Raji (cell line): ENCODE measurements around the gene RASGRF1.

ENCODE experiments used
- POLR2A ChIP-seq: IDR thresholded peaks from 2 replicates; pipeline ENCODE4 v1.6.1; 2011; ENCODE audit warnings: low read depth, low read length, control low read depth; ENCODE audit not compliant: insufficient read depth

RASGRF1 gene

GRCh38 chr15:78979456-78980320, 110.9 kb downstream of the RASGRF1 start:
- no peak for TF ChIP-seq POLR2A

GRCh38 chr15:78978601-78979179, 111.9 kb downstream of the RASGRF1 start:
- no peak for TF ChIP-seq POLR2A

- no peak for TF ChIP-seq POLR2A
Measured at GRCh38 chr15:78977591-78978347, 112.8 kb downstream of the RASGRF1 start.

GRCh38 chr15:78977091-78977571, 113.4 kb downstream of the RASGRF1 start:
- no peak for TF ChIP-seq POLR2A

- TF ChIP-seq POLR2A, result no peak
Measured at GRCh38 chr15:78976691-78977090, 113.9 kb downstream of the RASGRF1 start.

- no peak for TF ChIP-seq POLR2A
Measured at GRCh38 chr15:78974272-78974918, 116.2 kb downstream of the RASGRF1 start.

GRCh38 chr15:78969687-78970349, 120.8 kb downstream of the RASGRF1 start:
- TF ChIP-seq POLR2A, result no peak

GRCh38 chr15:78968539-78969271, 121.9 kb downstream of the RASGRF1 start:
- TF ChIP-seq POLR2A, result no peak

GRCh38 chr15:78968114-78968513, 122.5 kb downstream of the RASGRF1 start:
- no peak for TF ChIP-seq POLR2A

GRCh38 chr15:78960308-78960707, 130.3 kb downstream of the RASGRF1 start:
- no peak for TF ChIP-seq POLR2A

- TF ChIP-seq POLR2A, result no peak
Measured at GRCh38 chr15:78959360-78959759, 131.2 kb downstream of the RASGRF1 start.

- TF ChIP-seq POLR2A, result no peak
Measured at GRCh38 chr15:78957416-78958093, 133.0 kb downstream of the RASGRF1 start.

GRCh38 chr15:78956937-78957336, 133.6 kb downstream of the RASGRF1 start:
- no peak for TF ChIP-seq POLR2A
